Testis (tissue), 2 donors: Measurements from ENCODE around the gene TUBB2B.

ENCODE experiments used
- POLR2A ChIP-seq: fragments of 450-650 bp; IDR thresholded peaks from one replicate; pipeline ENCODE4 v1.6.1; 2017; ENCODE audit warnings: antibody characterized with exemption, mild to moderate bottlenecking, moderate library complexity
- TF ChIP-seq, protein P1 (sequence below), 3 experiments: fragments of 450-650 bp in 2 of 3; fragments of 200-600 bp in 1 of 3; sonication (generic) in 1 of 3; IDR thresholded peaks; one replicate each; pipeline ENCODE4 v1.5.1; 2016 to 2019; ENCODE audit warnings: antibody characterized with exemption in 3 of 3, mild to moderate bottlenecking in 2 of 3, moderate library complexity in 1 of 3

DNA sequence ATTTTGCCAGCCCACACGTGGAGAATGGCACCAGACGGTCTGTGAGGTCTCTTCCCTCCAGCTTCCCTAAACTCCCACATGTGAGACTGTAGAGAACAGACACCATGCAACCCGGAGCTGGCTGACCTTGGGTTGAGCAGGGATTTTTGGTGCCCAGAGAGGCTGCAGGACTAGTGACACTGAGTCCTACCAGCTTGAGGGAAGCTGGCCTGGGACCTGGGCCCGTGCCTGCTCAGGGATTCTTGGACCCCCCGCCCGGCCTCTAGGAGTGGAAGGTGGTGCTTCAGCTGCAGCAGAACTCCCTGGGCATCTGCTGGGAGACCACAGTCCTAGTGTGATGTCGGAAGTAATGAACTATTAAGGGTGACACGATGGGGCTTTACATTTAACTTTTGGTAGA, 34.5 kb upstream of the TUBB2B start:
- TF ChIP-seq, protein P1, sequence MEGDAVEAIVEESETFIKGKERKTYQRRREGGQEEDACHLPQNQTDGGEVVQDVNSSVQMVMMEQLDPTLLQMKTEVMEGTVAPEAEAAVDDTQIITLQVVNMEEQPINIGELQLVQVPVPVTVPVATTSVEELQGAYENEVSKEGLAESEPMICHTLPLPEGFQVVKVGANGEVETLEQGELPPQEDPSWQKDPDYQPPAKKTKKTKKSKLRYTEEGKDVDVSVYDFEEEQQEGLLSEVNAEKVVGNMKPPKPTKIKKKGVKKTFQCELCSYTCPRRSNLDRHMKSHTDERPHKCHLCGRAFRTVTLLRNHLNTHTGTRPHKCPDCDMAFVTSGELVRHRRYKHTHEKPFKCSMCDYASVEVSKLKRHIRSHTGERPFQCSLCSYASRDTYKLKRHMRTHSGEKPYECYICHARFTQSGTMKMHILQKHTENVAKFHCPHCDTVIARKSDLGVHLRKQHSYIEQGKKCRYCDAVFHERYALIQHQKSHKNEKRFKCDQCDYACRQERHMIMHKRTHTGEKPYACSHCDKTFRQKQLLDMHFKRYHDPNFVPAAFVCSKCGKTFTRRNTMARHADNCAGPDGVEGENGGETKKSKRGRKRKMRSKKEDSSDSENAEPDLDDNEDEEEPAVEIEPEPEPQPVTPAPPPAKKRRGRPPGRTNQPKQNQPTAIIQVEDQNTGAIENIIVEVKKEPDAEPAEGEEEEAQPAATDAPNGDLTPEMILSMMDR (IDR thresholded peaks at IDR 0.05), result no peak
- no peak for TF ChIP-seq POLR2A
